Measurements from ENCODE around the gene RNF180. TPM values are rescaled to one million over a fixed set of nuclear protein-coding genes. Genes with fewer than 3 reads are reported as not detected.

RNF180 gene
- total and polyA plus RNA-seq, 2 of the 8 experiments (the other 6 are each of a cell fraction or from before 2014, with no cell fraction given), result 0.39 to 2.3 TPM

DNA sequence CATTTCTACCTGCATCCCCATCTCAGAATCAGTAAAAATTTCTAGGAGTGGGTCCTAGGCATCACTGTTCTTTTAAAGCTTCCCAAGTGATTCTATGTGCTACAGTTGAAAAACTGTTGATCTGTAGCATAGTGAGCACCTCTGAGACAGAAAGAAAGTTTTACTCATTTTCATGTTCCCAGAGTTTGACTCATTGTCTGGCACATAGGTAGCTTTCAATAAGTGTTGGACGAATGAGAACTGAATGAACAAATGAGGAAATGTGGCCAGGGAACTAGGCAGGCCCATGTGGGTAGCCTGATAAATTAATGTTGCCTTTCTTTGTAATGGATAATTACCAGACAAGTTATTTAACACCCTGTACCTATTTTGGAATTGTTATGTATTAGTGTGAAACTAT is 33.8 kb downstream of the RNF180 start (continued):
- no peak for TF ChIP-seq SAP30 (IDR thresholded peaks at IDR 0.05; ENCODE audit: insufficient read depth, insufficient replicate concordance, low read length)
- TF ChIP-seq KDM5A (IDR thresholded peaks at IDR 0.05; ENCODE audit: low read length), result no peak
- TF ChIP-seq BRCA1 (IDR thresholded peaks at IDR 0.05; ENCODE audit: low read depth, low read length), result no peak
- TF ChIP-seq SP2 (IDR thresholded peaks at IDR 0.05; ENCODE audit: low read length), result no peak
- TF ChIP-seq TEAD4 (IDR thresholded peaks at IDR 0.05; ENCODE audit: low read depth, low read length), result no peak
- no peak for TF ChIP-seq ZNF274 (IDR thresholded peaks at IDR 0.05; ENCODE audit: borderline replicate concordance, extremely low read depth, low read length)
- no peak for TF ChIP-seq RXRA (IDR thresholded peaks at IDR 0.05; ENCODE audit: insufficient read depth, low read depth, low read length)
